Subcutaneous abdominal adipose tissue (tissue), 5 donors: Measurements from ENCODE around the gene PNPLA1.

ENCODE experiments used
- H3K27ac ChIP-seq: one replicate; pipeline ENCODE4 v1.7.0; 2013; ENCODE audit warnings: low read depth, mild to moderate bottlenecking, inconsistent platforms, low read length, moderate library complexity
- H3K27me3 ChIP-seq, 5 donors: one replicate each; pipeline ENCODE4 v1.7.0; 2013; ENCODE audit warnings: low read length in 5 of 5, inconsistent platforms in 1 of 5; ENCODE audit not compliant: control insufficient read depth in 5 of 5, insufficient read depth in 4 of 5
- H3K36me3 ChIP-seq, 5 donors: one replicate each; pipeline ENCODE4 v1.7.0; 2013; ENCODE audit warnings: low read length in 5 of 5; ENCODE audit not compliant: control insufficient read depth in 5 of 5, insufficient read depth in 5 of 5
- H3K4me1 ChIP-seq, 5 donors: one replicate each; pipeline ENCODE4 v1.7.0; 2013; ENCODE audit warnings: low read length in 5 of 5, mild to moderate bottlenecking in 3 of 5, moderate library complexity in 1 of 5; ENCODE audit not compliant: control insufficient read depth in 5 of 5, insufficient read depth in 5 of 5
- H3K4me3 ChIP-seq, 5 donors: one replicate each; pipeline ENCODE4 v1.7.0; 2013; ENCODE audit warnings: low read length in 5 of 5, low read depth in 1 of 5
- H3K9ac ChIP-seq, 5 donors: one replicate each; pipeline ENCODE4 v1.7.0; 2013; ENCODE audit warnings: low read length in 5 of 5, mild to moderate bottlenecking in 4 of 5, moderate library complexity in 3 of 5
- H3K9me3 ChIP-seq, 5 donors: one replicate each; pipeline ENCODE4 v1.7.0; 2013; ENCODE audit warnings: low read length in 5 of 5; ENCODE audit not compliant: control insufficient read depth in 5 of 5
- donor health status: healthy.
- donor health status: healthy.
- donor health status: healthy.
- donor health status: healthy.
- donor health status: healthy.

The PNPLA1 gene

DNA sequence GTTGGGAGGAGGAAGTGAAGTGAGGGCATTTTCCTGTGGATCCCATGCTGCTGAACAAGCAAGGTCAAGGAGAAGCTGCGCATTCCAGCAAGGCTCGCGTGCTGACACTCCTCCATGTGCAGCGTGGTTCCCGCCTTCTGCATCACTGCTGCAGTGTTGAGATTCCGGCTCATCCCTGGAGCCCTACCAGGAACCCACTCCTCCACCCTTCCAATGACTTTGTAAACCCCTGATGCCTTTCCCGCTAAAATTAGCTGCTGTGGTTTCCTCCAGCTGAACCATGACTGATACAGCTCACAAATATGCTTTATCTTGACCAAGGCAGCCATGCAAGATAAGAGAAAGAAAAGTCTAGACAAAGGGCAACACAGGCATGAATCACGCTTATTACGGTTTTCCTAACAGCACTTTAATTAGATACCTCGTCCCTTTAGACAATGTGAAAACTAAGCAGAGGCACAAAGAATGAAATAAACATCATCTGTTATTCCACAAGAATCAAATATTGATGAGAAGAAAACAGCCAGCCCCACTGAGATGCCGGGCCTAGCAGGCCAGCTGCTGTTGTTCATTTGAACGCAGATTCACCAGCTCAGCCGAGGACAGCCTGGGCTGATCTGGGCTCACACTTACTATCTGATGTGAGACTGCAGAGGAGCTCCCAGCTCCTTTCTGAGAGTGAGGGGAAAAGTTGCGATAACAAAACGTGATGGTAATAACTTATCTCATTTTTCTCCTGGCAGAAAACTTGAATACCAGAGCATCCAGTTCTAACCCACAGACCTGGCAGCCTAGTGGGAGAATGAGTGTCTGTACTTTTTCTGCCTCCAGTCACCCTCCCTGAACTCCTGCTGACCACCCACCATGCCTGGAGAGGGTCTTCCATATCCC, 81.1 kb downstream of the PNPLA1 start:
- peaks cover 0 to 6% (median 3%) of the 10 kb centered on the region in 5 donors for H3K9me3 ChIP-seq
- no peaks in the 10 kb centered on the region for H3K36me3 ChIP-seq
- peaks cover 0 to 21% (median 6%) of the 10 kb centered on the region in 5 donors for H3K4me1 ChIP-seq
- no peak overlapping the region for H3K27ac ChIP-seq
- H3K9ac ChIP-seq: no peak overlapping the region
- no peak overlapping the region for H3K4me3 ChIP-seq
- peaks cover 0 to 19% (median 5%) of the 10 kb centered on the region in 5 donors for H3K27me3 ChIP-seq

DNA sequence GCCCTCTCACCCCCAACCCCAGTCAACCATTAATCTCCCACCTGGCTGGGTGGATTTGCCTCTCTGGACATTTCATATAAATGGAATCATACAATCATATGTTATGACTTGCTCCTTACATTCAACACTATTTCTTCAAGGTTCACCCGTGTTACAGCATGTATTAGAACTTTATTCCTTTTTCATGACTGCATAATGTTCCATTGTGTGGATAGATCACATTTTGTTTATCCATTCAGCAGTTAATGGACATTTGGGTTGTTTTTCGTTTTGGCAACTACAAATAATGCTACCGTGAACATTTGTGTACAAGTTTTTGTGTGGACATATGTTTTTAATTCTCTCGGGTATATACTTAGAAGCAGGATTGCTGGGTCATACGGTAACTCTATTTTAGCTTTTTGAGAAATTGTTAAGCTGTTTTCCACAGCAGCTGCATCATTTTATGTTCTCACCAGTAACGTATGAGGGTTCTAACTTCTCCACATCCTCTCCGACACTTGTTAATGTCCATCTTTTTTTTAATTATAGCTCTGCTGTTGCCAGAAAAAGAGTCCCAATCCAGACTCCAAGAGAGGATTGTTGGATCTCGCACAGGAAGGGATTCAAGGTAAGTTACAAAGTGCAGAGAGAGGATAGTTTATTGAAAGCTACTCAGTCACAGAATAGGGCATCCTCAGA, 82.8 kb downstream of the PNPLA1 start:
- H3K27ac ChIP-seq: no peak overlapping the region
- H3K36me3 ChIP-seq: no peaks in the 10 kb centered on the region
- peaks cover 0 to 18% (median 3%) of the 10 kb centered on the region in 5 donors for H3K27me3 ChIP-seq
- peaks cover 0 to 6% (median 3%) of the 10 kb centered on the region in 5 donors for H3K9me3 ChIP-seq
- peaks cover 0 to 21% (median 6%) of the 10 kb centered on the region in 5 donors for H3K4me1 ChIP-seq
- H3K9ac ChIP-seq: no peak overlapping the region
- no peak overlapping the region for H3K4me3 ChIP-seq

DNA sequence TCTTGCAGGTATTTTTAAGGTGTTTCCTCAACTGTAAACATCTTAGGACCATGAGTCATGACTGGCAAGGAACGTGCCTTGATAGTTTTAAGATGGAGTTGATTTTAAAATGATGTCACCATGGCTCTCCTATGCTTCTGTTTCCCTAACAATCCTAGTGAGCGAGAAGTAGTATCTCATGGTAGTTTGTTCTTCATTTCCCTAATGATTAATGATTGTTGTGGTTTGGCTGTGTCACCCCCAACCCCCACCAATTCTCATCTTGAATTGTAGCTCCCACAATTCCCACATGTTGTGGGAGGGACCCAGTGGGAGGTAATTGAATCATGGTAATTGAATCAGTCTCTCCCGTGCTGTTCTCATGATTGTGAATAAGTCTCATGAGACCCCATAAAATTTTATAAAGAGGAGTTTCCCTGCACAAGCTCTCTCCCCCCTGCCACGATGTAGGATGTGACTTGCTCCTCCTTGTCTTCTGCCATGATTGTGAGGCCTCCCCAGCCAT, 83.6 kb downstream of the PNPLA1 start:
- no peak overlapping the region for H3K27ac ChIP-seq

DNA sequence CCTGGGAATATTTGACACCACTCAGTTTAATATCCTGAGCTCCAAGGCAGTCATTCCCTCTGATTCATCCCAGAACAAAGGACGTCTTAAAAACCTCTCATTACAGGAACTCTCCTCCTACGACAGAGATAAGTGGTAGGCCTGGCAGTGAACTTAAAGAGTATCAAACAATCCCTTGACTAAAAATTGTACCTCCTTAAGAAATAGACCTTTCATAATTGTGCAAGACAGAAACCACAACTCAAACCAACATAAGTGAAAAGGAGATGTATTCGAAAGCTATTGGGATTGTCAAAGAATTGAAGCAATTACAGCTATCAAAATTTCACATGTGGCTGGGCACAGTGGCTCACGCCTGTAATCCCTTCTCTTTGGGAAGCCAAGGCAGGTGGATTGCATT, 86.0 kb downstream of the PNPLA1 start:
- no peak overlapping the region for H3K4me3 ChIP-seq
- no peaks in the 10 kb centered on the region for H3K36me3 ChIP-seq
- peaks cover 0 to 6% (median 3%) of the 10 kb centered on the region in 5 donors for H3K9me3 ChIP-seq
- peaks cover 0 to 23% (median 8%) of the 10 kb centered on the region in 5 donors for H3K4me1 ChIP-seq
- H3K27me3 ChIP-seq: peaks cover 0 to 21% (median 6%) of the 10 kb centered on the region in 5 donors
- no peak overlapping the region for H3K9ac ChIP-seq
- no peak overlapping the region for H3K27ac ChIP-seq

More for the DNA sequence above, 83.6 kb downstream of the PNPLA1 start:
- Histone ChIP-seq H3K36me3 (no peaks in the 10 kb centered on the region), H3K9me3 (peaks cover 0 to 6% (median 3%) of the 10 kb centered on the region in 5 donors), H3K4me1 (peaks cover 0 to 27% (median 6%) of the 10 kb centered on the region in 5 donors), H3K4me3 (no peak overlapping the region), H3K27me3 (peaks cover 0 to 18% (median 6%) of the 10 kb centered on the region in 5 donors), H3K9ac (no peak overlapping the region)

DNA sequence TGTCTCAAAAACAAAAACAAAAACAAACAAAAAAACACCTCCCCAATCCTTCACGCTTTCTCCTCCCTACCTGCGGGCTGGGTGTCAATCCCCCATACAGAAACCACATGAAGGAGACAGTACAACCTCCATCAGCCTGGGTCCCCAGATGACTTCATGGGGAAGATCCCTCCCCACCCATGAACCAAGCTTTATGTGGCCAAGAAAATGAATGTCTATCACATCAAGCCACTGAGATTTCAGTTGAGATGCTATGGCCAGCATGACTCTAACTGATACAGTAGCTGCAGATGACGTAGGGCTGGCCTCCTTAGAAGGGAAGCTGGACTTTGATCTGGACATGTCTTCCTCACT, 88.0 kb downstream of the PNPLA1 start:
- H3K9me3 ChIP-seq: peaks cover 0 to under 1% (median 0%) of the 10 kb centered on the region in 5 donors
- peaks cover 0 to 25% (median 6%) of the 10 kb centered on the region in 5 donors for H3K27me3 ChIP-seq
- H3K4me1 ChIP-seq: peaks cover 0 to 16% (median 7%) of the 10 kb centered on the region in 5 donors
- no peak overlapping the region for H3K27ac ChIP-seq
- H3K9ac ChIP-seq: no peak overlapping the region
- H3K4me3 ChIP-seq: no peak overlapping the region
- H3K36me3 ChIP-seq: no peaks in the 10 kb centered on the region
